HG02588 (cell line): Measurements from ENCODE around the gene TGFBI.
A peak's percentile ranks its signal among the peaks of the same experiment; 100 is the strongest.

ENCODE experiments used
- ATAC-seq: cut with Tn5 transposase; IDR thresholded peaks from one replicate; pipeline ENCODE4 v1.9.1; 2021; ENCODE audit warnings: mild to moderate bottlenecking, moderate library complexity; ENCODE audit not compliant: unreplicated experiment

TGFBI gene

GRCh38 chr5:136062366-136063274, 33.8 kb downstream of the TGFBI start:
- ATAC-seq, result peak; percentile 57

DNA sequence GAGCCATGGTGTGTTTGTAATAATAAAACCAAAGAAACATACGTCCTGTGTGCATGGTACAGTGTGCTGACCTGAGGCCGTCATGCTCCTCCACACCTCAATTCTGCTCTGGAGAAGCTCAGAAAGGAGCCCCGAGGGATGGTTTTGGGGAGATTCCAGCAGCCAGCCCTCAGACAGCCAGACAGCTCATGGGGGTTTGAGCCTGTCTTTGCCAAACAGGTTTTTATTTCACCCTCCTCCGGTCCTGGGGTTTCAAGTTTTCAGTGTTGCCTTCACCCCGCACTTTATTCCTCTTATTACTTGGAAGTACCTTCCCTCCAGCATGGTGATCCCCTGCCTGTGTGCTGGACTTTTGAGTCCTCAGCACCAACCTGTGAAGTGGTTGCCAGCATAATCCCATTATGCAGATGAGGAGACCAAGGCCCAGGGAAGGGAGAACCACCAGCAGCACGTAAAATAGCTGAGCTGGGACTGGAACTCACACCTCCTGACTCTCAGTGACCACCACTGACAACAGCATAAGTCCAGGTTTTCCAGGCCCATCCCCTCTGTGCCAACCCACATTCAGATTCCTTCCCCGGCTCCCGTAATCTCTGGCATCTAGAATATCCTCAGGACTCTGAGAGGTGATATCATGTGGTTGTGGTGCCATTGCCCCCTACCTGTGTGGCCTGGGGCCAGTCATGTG, 35.1 kb downstream of the TGFBI start:
- no peak for ATAC-seq

DNA sequence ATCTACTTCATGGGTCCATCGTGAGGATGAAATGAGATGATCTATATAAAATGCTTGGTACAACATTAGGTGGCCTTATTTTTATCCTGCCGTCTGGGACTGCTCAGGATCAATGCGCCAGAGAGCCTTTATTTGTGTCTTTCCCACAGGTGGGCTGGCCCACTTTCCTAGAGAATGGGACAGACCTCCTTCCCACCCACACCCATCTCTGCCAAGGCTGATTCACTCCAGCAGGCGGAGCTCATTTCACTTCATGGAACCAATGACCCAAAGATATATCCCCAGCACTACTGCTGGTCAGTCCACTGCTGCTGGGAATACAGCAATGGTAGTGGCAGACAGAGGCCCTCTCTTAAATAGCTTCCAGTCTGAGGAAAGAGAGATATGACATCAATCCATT, 35.7 kb downstream of the TGFBI start:
- no peak for ATAC-seq

DNA sequence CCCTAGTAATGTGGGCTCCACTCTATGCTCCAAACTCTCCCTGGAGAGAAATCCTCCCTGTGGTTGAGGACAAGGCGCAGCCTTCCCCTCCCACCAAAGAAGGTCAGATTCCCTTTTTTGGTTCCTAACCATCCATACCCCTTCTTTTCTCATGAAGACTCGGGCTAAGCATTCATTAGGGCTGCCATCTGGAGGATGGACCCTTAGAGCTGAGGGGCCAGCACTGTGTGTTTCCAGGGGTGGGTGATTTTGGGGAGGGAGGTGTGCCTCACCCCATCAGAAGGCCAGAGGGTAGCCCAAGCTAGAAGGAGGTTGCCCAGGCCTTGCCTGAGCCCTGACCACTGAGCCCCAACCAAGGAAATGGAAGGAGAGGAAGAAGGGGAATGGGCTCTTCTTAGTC, 36.8 kb downstream of the TGFBI start:
- ATAC-seq, result no peak

- ATAC-seq, result no peak
These were observed 38.0 kb downstream of the TGFBI start for GRCh38 chr5:136066661-136067271.

DNA sequence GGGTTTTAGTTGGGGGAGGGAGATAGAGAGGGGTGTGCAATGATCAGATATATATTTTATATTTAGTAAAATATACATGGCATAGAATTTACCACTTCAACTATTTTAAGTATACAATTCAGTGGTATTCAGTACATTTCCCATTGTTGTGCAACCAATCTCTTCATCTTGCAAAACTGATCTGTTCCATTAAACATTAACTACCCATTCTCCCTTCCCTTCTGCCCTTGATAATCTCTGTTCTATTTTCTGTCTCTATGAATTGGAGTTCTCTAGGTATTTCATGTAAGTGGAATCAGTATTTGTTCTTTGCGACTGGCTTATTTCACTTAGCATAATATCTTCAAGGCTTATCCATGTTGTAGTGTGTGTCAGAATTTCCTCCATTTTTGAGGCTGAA, 38.6 kb downstream of the TGFBI start:
- no peak for ATAC-seq

DNA sequence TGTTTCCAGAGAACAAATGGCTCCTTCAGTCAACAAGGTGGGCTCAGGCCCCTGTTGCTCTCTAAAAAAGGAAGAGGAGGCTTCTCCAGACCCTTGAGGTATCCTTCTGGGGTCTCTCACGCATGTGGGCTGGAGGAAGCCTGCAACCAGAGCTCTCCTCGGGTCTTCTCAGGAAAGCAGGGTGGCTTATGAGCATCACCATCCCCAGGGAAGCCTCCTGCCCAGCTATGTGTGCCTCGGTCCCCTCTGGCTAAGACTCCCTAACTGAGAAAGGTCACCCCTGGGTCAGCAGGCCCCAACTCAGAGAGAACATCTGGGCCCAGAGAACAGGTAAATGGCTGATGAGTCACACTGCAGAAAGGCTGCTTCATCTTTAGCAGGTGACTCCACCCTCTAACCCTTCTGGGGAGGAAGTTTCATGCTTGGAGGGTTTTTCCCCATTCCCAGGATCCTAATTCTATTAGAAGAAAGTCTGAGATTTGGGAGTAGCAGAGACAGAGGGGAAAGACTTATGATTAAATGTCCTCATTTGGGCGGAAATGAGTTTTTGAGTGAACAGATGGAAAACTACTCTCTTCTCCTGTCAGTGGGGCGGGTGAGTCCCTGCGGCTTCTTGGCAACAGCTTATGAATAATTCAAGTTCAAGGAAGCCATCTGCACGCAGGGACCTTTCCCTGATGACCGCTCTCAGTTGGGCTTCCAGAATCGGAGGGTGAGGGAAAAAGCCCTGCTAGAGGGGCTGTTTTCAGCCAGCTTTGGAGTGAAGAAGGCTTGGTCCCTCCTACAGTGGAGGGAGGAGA, 41.9 kb downstream of the TGFBI start:
- no peak for ATAC-seq

GRCh38 chr5:136073714-136074529, 45.1 kb downstream of the TGFBI start:
- peak; percentile 90 for ATAC-seq

- no peak for ATAC-seq
These were observed 46.7 kb downstream of the TGFBI start for GRCh38 chr5:136075466-136075891.

DNA sequence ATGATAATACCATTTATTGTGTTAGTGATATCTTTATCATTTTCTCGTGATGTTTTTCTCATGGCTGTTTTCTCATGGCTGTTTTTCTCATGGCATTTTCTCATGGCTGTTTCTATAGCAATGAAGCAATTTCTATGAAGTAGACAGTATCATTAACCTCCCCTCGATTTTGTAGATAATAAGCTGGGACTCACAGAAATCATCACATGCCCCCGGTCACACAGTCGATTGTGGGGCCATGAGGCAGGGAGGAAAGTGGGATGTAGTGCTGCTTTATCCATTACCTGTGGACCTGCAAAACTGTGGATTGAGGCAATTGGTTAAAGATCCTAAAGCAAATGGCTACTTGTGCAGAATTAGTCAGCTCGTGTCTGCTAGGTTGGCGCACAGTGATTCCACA, 47.3 kb downstream of the TGFBI start:
- no peak for ATAC-seq

- ATAC-seq, result no peak
These were observed 48.2 kb downstream of the TGFBI start for GRCh38 chr5:136076881-136077445.

- no peak for ATAC-seq
These were observed 50.6 kb downstream of the TGFBI start for GRCh38 chr5:136079195-136079985.

DNA sequence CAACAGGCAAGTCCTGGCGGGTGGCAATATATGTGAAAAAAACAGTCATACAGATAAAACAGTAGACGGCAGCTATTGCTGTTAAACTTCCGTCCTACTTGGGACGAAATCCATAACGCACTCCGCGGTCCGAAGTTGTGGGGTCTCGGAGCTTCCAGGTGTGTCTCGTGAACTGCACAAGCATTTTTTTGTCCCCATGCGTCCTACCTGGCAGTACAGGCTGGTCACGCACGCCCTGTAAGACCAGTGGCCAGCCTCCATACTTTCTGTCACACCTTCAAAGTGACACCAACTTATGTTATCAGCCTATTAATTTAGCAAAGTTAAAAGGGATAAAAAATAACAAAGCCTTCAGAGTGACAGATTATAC, 51.3 kb downstream of the TGFBI start:
- no peak for ATAC-seq

DNA sequence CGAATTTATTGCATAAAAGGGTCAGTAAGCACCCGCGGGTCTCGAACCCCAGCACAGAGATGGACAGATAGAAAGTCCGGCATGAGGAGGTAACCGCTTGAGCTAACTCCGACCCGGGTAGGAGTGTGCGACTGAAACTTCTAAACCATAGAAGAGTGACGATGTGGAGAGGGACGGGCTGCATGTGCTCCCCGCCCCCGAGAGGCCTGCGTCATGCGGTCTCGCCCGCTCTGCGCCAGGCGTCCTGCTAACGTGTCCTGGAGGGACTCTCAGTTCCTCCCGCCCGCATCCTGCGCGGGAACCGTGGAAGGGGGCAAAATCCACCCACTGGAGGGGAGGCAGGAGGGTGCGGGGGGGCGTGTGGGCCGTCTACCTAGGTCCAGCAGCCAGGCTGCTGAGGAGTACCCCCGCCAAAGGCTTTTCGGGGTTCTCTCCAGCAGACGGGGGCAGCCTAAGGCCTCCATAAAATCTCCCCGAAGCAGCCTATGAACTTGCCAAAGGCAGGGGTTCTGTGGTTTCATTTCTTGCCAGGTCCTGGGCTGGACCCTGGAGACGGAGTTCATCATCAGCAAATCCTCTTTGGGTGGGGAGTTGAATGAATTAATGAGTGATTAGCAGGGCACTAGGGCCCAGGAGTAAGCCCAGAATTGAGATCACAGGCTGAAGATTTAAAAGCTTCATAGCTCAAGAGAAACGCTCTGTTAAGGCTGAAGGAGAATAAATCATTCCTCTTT, 51.9 kb downstream of the TGFBI start:
- peak; percentile 95 for ATAC-seq

DNA sequence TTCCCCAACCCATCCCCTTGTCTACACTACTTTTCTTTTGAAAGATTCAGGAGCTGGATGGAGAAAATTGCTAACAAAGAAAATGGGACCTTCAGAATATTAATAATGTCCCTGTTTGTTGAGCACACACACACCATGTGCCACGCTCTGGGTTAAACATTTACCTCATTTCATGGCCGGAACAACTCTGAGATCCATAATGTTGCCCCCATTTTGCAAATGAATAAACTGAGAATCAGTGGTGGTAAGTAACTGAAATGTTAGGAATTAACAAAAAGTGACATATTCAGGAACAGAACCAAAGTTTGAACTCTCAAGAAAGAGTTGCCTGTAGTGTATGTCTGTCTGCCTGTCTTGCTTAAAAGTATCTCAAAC, 52.4 kb downstream of the TGFBI start:
- no peak for ATAC-seq

GRCh38 chr5:136082390-136083193, 53.8 kb downstream of the TGFBI start:
- ATAC-seq, result no peak

DNA sequence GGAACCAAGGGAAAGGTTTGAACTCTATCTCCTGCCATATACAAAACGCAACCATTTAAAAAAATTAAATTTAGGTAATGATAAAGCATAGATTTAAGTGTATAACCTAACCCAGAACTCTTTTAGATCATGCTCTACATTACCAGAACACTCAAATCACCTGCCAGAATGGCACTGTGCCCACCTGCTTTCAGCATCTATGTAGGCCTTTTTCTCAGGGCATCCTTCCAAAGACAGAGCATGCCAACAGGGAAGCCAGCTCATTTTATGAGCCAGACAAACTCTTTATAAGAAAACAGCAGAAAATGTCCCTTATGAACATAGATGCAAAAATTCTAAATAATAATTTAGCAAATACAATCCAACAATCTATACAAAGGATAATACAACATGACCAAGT, 55.9 kb downstream of the TGFBI start:
- no peak for ATAC-seq
